ENCODE results near the gene NRXN3. TPM values are rescaled to one million over a fixed set of nuclear protein-coding genes. Genes with fewer than 3 reads are reported as not detected.

The NRXN3 gene
- total RNA-seq, 1 donor from 2014 or later, result 18.0 TPM

DNA sequence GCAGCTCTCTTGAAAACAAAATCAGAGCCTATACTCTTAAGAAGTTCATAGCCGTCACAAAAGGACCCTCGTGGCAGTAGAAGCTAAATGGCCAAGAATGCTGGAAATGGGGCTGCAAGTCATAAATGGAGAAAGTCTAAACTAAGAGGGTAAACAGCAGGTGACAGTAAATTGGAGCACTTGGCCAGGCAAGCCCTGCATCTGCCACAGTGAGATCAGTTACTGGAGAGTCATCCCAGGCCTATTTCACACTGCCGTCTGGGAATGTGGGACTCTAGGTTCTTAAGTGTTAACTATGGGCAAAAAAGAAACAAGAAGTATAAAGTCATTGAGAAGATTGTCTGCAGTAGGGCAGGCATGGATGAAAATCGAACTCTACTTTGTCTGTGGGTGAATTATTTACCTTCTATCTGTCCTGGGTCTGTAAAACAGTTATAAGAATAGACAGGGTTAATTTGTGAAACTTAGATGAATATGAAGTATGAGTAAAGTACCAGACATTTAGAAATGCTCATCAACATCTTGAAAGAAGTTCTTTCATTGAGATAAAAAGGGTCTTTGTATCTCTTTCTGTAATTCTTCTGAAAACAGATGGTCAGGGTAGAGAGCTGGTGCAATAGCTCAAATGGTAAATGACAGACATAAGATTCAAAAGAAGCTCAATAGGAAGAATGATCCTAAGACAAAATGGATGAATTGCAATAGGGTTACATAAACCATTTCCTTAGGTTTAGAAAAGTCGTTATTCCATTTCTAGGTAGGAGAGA lies 1248.7 kb downstream of the NRXN3 start:
- H3K79me2 ChIP-seq (ENCODE audit: insufficient read depth, low read length), result no peaks in the 10 kb centered on the region
- DNase-seq (ENCODE audit: low read depth) (no peak), FAIRE-seq (no peak)
- no peaks in the 10 kb centered on the region for H3K36me3 ChIP-seq (ENCODE audit: insufficient read depth, low read length)
- no peak overlapping the region for H3K4me3 ChIP-seq (ENCODE audit: insufficient read depth, low read depth, low read length)
- H3K9me3 ChIP-seq (ENCODE audit: insufficient read depth, low read depth, low read length), result no peaks in the 10 kb centered on the region
- no peaks in the 10 kb centered on the region for H3K27me3 ChIP-seq (ENCODE audit: insufficient read depth, low read length)
- Mint-ChIP-seq H3K4me3 (ENCODE audit: unreplicated experiment) (no peak overlapping the region), H3K9me3 (ENCODE audit: unreplicated experiment) (peaks cover 2% of the 10 kb centered on the region), H3K27me3 (ENCODE audit: low read depth, unreplicated experiment) (no peaks in the 10 kb centered on the region), H3K4me1 (ENCODE audit: low read depth, unreplicated experiment) (peaks cover 2% of the 10 kb centered on the region), H3K36me3 (ENCODE audit: low read depth, unreplicated experiment) (no peaks in the 10 kb centered on the region), H3K27ac (ENCODE audit: unreplicated experiment) (no peak overlapping the region)
- no peak overlapping the region for H3K4me2 ChIP-seq (ENCODE audit: low read length)
- TF ChIP-seq EZH2 (IDR thresholded peaks at IDR 0.05; ENCODE audit: insufficient read depth, low read length), result no peak
- no peak for TF ChIP-seq CTCF (IDR thresholded peaks at IDR 0.05; ENCODE audit: insufficient read depth, low read depth, low read length)
- no peak overlapping the region for H3K9ac ChIP-seq (ENCODE audit: low read length)
- H3K27ac ChIP-seq (ENCODE audit: low read depth, low read length), result no peak overlapping the region
- no peaks in the 10 kb centered on the region for H4K20me1 ChIP-seq (ENCODE audit: insufficient read depth, low read length)
- H3K4me1 ChIP-seq (ENCODE audit: insufficient read depth, low read length), result no peaks in the 10 kb centered on the region
- no peak overlapping the region for H2AFZ ChIP-seq (ENCODE audit: low read depth, low read length)

GRCh38 chr14:79419571-79420327 lies 1249.6 kb downstream of the NRXN3 start:
- no peaks in the 10 kb centered on the region for H3K27me3 Mint-ChIP-seq (ENCODE audit: low read depth, unreplicated experiment)
- no peaks in the 10 kb centered on the region for H3K4me1 Mint-ChIP-seq (ENCODE audit: low read depth, unreplicated experiment)
- H3K36me3 Mint-ChIP-seq (ENCODE audit: low read depth, unreplicated experiment), result no peaks in the 10 kb centered on the region
- Histone ChIP-seq H3K4me2 (ENCODE audit: low read length) (no peak overlapping the region), H4K20me1 (ENCODE audit: insufficient read depth, low read length) (no peaks in the 10 kb centered on the region), H3K27me3 (ENCODE audit: insufficient read depth, low read length) (no peaks in the 10 kb centered on the region), H2AFZ (ENCODE audit: low read depth, low read length) (no peak overlapping the region), H3K27ac (ENCODE audit: low read depth, low read length) (no peak overlapping the region), H3K36me3 (ENCODE audit: insufficient read depth, low read length) (no peaks in the 10 kb centered on the region), H3K9me3 (ENCODE audit: insufficient read depth, low read depth, low read length) (no peaks in the 10 kb centered on the region), H3K79me2 (ENCODE audit: insufficient read depth, low read length) (no peaks in the 10 kb centered on the region), H3K4me1 (ENCODE audit: insufficient read depth, low read length) (no peaks in the 10 kb centered on the region), H3K9ac (ENCODE audit: low read length) (no peak overlapping the region), H3K4me3 (ENCODE audit: insufficient read depth, low read depth, low read length) (no peak overlapping the region)
- no peak overlapping the region for H3K4me3 Mint-ChIP-seq (ENCODE audit: unreplicated experiment)
- no peak for DNase-seq (ENCODE audit: low read depth)
- no peak overlapping the region for H3K27ac Mint-ChIP-seq (ENCODE audit: unreplicated experiment)
- no peak for FAIRE-seq
- H3K9me3 Mint-ChIP-seq (ENCODE audit: unreplicated experiment), result peaks cover 2% of the 10 kb centered on the region
- TF ChIP-seq EZH2 (IDR thresholded peaks at IDR 0.05; ENCODE audit: insufficient read depth, low read length) (no peak), CTCF (IDR thresholded peaks at IDR 0.05; ENCODE audit: insufficient read depth, low read depth, low read length) (no peak)

Data from astrocyte (in vitro differentiated cells and primary cell).